Left forelimb (tissue), 1 donor: ENCODE data around the gene HBP1.
"Not testable (repeated sequence)": the region's sequence is repeated elsewhere in the genome, so short reads cannot be mapped to it uniquely, and the experiment has no call there.

Experiments used
- DNase-seq: peaks from one replicate; pipeline ENCODE4 v3.0.0-alpha.2; 2018; ENCODE audit warnings: low spot score

HBP1 gene

GRCh38 chr7:107228291-107228690 is 59.5 kb downstream of the HBP1 start:
- no peak for DNase-seq

GRCh38 chr7:107230334-107230733 is 61.5 kb downstream of the HBP1 start:
- DNase-seq: no peak

GRCh38 chr7:107232568-107233090 is 63.8 kb downstream of the HBP1 start:
- DNase-seq: no peak

GRCh38 chr7:107233174-107233573 is 64.4 kb downstream of the HBP1 start:
- no peak for DNase-seq

GRCh38 chr7:107233981-107234380 is 65.2 kb downstream of the HBP1 start:
- DNase-seq: no peak

GRCh38 chr7:107234436-107234835 is 65.6 kb downstream of the HBP1 start:
- no peak for DNase-seq

GRCh38 chr7:107236862-107237261 is 68.1 kb downstream of the HBP1 start:
- DNase-seq: no peak

GRCh38 chr7:107237451-107237850 is 68.6 kb downstream of the HBP1 start:
- DNase-seq: no peak

- no peak for DNase-seq
Measured at GRCh38 chr7:107242267-107242666, 73.5 kb downstream of the HBP1 start.

GRCh38 chr7:107244613-107245012 is 75.8 kb downstream of the HBP1 start:
- DNase-seq: no peak

- not testable (repeated sequence) for DNase-seq
Measured at GRCh38 chr7:107246836-107247235, 78.0 kb downstream of the HBP1 start.

GRCh38 chr7:107248551-107249316 is 79.9 kb downstream of the HBP1 start:
- no peak for DNase-seq

- DNase-seq: no peak
Measured at GRCh38 chr7:107251963-107252362, 83.2 kb downstream of the HBP1 start.
